ENCODE results near the gene TMEM208. TPM values are rescaled to one million over a fixed set of nuclear protein-coding genes. Genes with fewer than 3 reads are reported as not detected.

The TMEM208 gene
- total RNA-seq, 4 donors from 2014 or later: 23.9 to 40.3 (median 33.3) TPM

- Histone ChIP-seq H3K9me3 (no peaks in the 10 kb centered on the region), H3K27me3 (no peaks in the 10 kb centered on the region), H3K27ac (no peak overlapping the region), H3K36me3 (peaks cover 0 to 46% (median 0%) of the 10 kb centered on the region in 3 donors), H3K4me1 (peaks cover 0 to 40% (median 15%) of the 10 kb centered on the region in 4 donors), H3K4me3 (peak overlapping the region in 2 of 4 donors; percentile 80 to 98)
- no peak for TF ChIP-seq CTCF (IDR thresholded peaks at IDR 0.05)
- TF ChIP-seq POLR2A (IDR thresholded peaks at IDR 0.05): no peak
- DNase-seq: no peak
Observed at GRCh38 chr16:67193536-67193935, 33.4 kb upstream of the TMEM208 start.

- Histone ChIP-seq H3K27ac (no peak overlapping the region), H3K4me3 (no peak overlapping the region), H3K4me1 (peaks cover 0 to 42% (median 15%) of the 10 kb centered on the region in 4 donors), H3K27me3 (no peaks in the 10 kb centered on the region), H3K36me3 (peaks cover 0 to 46% (median 0%) of the 10 kb centered on the region in 3 donors), H3K9me3 (no peaks in the 10 kb centered on the region)
- DNase-seq: no peak
- TF ChIP-seq POLR2A (IDR thresholded peaks at IDR 0.05) (no peak), CTCF (IDR thresholded peaks at IDR 0.05) (no peak)
Observed at GRCh38 chr16:67194260-67194659, 32.7 kb upstream of the TMEM208 start.

- H3K9me3 ChIP-seq: no peaks in the 10 kb centered on the region
- DNase-seq: no peak
- TF ChIP-seq CTCF (IDR thresholded peaks at IDR 0.05) (no peak), POLR2A (IDR thresholded peaks at IDR 0.05) (no peak)
- H3K27me3 ChIP-seq: no peaks in the 10 kb centered on the region
- H3K36me3 ChIP-seq: peaks cover 0 to 52% (median 0%) of the 10 kb centered on the region in 3 donors
- no peak overlapping the region for H3K27ac ChIP-seq
- no peak overlapping the region for H3K4me3 ChIP-seq
- H3K4me1 ChIP-seq: peaks cover 0 to 52% (median 15%) of the 10 kb centered on the region in 4 donors
Observed at GRCh38 chr16:67195676-67196075, 31.3 kb upstream of the TMEM208 start.

GRCh38 chr16:67196881-67197280 lies 30.0 kb upstream of the TMEM208 start:
- Histone ChIP-seq H3K36me3 (peaks cover 0 to 62% (median 0%) of the 10 kb centered on the region in 3 donors), H3K27ac (no peak overlapping the region), H3K4me1 (peaks cover 0 to 43% (median 15%) of the 10 kb centered on the region in 4 donors), H3K9me3 (no peaks in the 10 kb centered on the region), H3K27me3 (no peaks in the 10 kb centered on the region), H3K4me3 (no peak overlapping the region)
- no peak for TF ChIP-seq CTCF (IDR thresholded peaks at IDR 0.05)
- TF ChIP-seq POLR2A (IDR thresholded peaks at IDR 0.05): no peak
- DNase-seq: no peak

- Histone ChIP-seq H3K27me3 (no peaks in the 10 kb centered on the region), H3K4me1 (peaks cover 0 to 41% (median 12%) of the 10 kb centered on the region in 4 donors), H3K27ac (peak overlapping the region in 2 of 4 donors; percentile 80 to 98), H3K9me3 (no peaks in the 10 kb centered on the region), H3K36me3 (peaks cover 0 to 70% (median 0%) of the 10 kb centered on the region in 3 donors), H3K4me3 (no peak overlapping the region)
- no peak for TF ChIP-seq POLR2A (IDR thresholded peaks at IDR 0.05)
- no peak for TF ChIP-seq CTCF (IDR thresholded peaks at IDR 0.05)
- no peak for DNase-seq
Observed at GRCh38 chr16:67197704-67198103, 29.2 kb upstream of the TMEM208 start.

All from Peyer's patch (tissue), 4 donors.